B cell (primary cell): ENCODE measurements around the gene CFAP74. TPM values are rescaled to one million over a fixed set of nuclear protein-coding genes. Genes with fewer than 3 reads are reported as not detected.

Experiments
- ATAC-seq: fragments of 200-7000 bp; cut with Tn5 transposase; one replicate; pipeline ENCODE4 v1.10.0; 2021; ENCODE audit warnings: low read depth, mild to moderate bottlenecking, moderate number of reproducible peaks, moderate library complexity
- CTCF ChIA-PET: fragments of 350-600 bp; sonication (Branson Sonifier 250); formaldehyde crosslinking; loops from one replicate; lab custom pipeline; 2021; ENCODE audit warnings: antibody characterized with exemption, inconsistent platforms; lab: Charles Lee
- POLR2A ChIA-PET: fragments of 350-600 bp; sonication (Branson Sonifier 250); formaldehyde crosslinking; loops from one replicate; lab custom pipeline; 2021; ENCODE audit warnings: antibody characterized with exemption; lab: Charles Lee
- DNase-seq: peaks from one replicate; pipeline ENCODE4 v3.0.0; 2013
- H2AFZ ChIP-seq: 2 replicates; pipeline ENCODE4 v1.6.1; 2012; ENCODE audit warnings: mild to moderate bottlenecking, low read depth, low read length; ENCODE audit not compliant: insufficient read depth, poor library complexity, severe bottlenecking
- H3K27ac ChIP-seq, 2 donors: 1 replicate in 1 of 2; 2 replicates in 1 of 2; pipeline ENCODE4 v1.5.1; 2012 to 2013; ENCODE audit warnings: low read length in 2 of 2, mild to moderate bottlenecking in 2 of 2, moderate library complexity in 1 of 2
- H3K27me3 ChIP-seq, 4 experiments: fragments of 200-600 bp in 1 of 4; sonication (generic) in 1 of 4; replicated peaks in 1 of 4; 1 replicate in 2 of 4; 2 replicates in 2 of 4; pipeline versions ENCODE4 v1.6.1 to v1.7.0; 2013 to 2016; ENCODE audit warnings: low read length in 3 of 4, mild to moderate bottlenecking in 2 of 4, mixed read lengths in 1 of 4, moderate library complexity in 1 of 4; ENCODE audit not compliant: insufficient read depth in 4 of 4, control insufficient read depth in 3 of 4; ENCODE audit errors: control extremely low read depth in 1 of 4
- H3K36me3 ChIP-seq, 2 experiments: replicated peaks in 1 of 2; 1 replicate in 1 of 2; 2 replicates in 1 of 2; pipeline versions ENCODE4 v1.6.1 to v1.7.1; 2013; ENCODE audit warnings: low read length in 1 of 2; ENCODE audit not compliant: insufficient read depth in 2 of 2, control insufficient read depth in 1 of 2; ENCODE audit errors: control extremely low read depth in 1 of 2, extremely low read depth in 1 of 2
- H3K4me1 ChIP-seq, 2 donors: fragments of 200-600 bp in 1 of 2; sonication (generic) in 1 of 2; 1 replicate in 1 of 2; 2 replicates in 1 of 2; pipeline versions ENCODE4 v1.5.1 to v1.6.1; 2013 to 2017; ENCODE audit warnings: low read length in 2 of 2; ENCODE audit not compliant: control insufficient read depth in 2 of 2, insufficient read depth in 2 of 2
- H3K4me2 ChIP-seq: replicated peaks from 2 replicates; pipeline ENCODE3; 2012; ENCODE audit warnings: mild to moderate bottlenecking, low read depth, low read length; ENCODE audit not compliant: poor library complexity, severe bottlenecking
- H3K4me3 ChIP-seq, 5 experiments: fragments of 200-600 bp in 1 of 5; sonication (generic) in 1 of 5; 1 replicate in 3 of 5; 2 replicates in 2 of 5; pipeline versions ENCODE4 v1.5.1 to v1.7.0; 2011 to 2016; ENCODE audit warnings: low read length in 4 of 5, mild to moderate bottlenecking in 4 of 5, low read depth in 2 of 5, control low read depth in 1 of 5, moderate library complexity in 1 of 5; ENCODE audit not compliant: insufficient read depth in 1 of 5; ENCODE audit errors: control extremely low read depth in 1 of 5, extremely low read depth in 1 of 5
- H3K79me2 ChIP-seq: fragments of 200-600 bp; sonication (generic); one replicate; pipeline ENCODE4 v1.6.0; 2016; ENCODE audit warnings: low read length; ENCODE audit not compliant: control insufficient read depth, insufficient read depth
- H3K9ac ChIP-seq: fragments of 200-600 bp; sonication (generic); 2 replicates; pipeline ENCODE4 v1.6.1; 2017; ENCODE audit warnings: mild to moderate bottlenecking, low read length, moderate library complexity
- H3K9me3 ChIP-seq, 3 donors: one replicate each; pipeline versions ENCODE4 v1.6.1 to v1.7.1; 2013; ENCODE audit warnings: low read length in 2 of 3; ENCODE audit not compliant: control insufficient read depth in 2 of 3, insufficient read depth in 1 of 3; ENCODE audit errors: control extremely low read depth in 1 of 3
- H4K20me1 ChIP-seq: 2 replicates; pipeline ENCODE4 v1.6.0; 2012; ENCODE audit warnings: mild to moderate bottlenecking, low read length; ENCODE audit not compliant: insufficient read depth, control insufficient read depth, poor library complexity, severe bottlenecking
- H3K27ac Mint-ChIP-seq: one replicate; pipeline ENCODE4 v1.8.0; 2021; ENCODE audit warnings: mixed read lengths
- H3K27me3 Mint-ChIP-seq: one replicate; pipeline ENCODE4 v1.8.0; 2021; ENCODE audit warnings: mixed read lengths
- H3K4me1 Mint-ChIP-seq: one replicate; pipeline ENCODE4 v1.8.0; 2021; ENCODE audit warnings: mixed read lengths
- H3K4me3 Mint-ChIP-seq: one replicate; pipeline ENCODE4 v1.8.0; 2021; ENCODE audit warnings: mixed read lengths
- H3K9me3 Mint-ChIP-seq: one replicate; pipeline ENCODE4 v1.8.0; 2022; ENCODE audit warnings: mixed read lengths; ENCODE audit not compliant: insufficient read depth
- CTCF ChIP-seq: fragments of 200-600 bp; IDR thresholded peaks from one replicate; pipeline ENCODE4 v1.8.0; 2022; ENCODE audit warnings: antibody characterized with exemption, mild to moderate bottlenecking
- EZH2 ChIP-seq: IDR thresholded peaks from 2 replicates; pipeline ENCODE4 v1.6.1; 2012; ENCODE audit warnings: borderline replicate concordance, low read depth, mild to moderate bottlenecking, moderate library complexity, low read length; ENCODE audit not compliant: insufficient read depth, poor library complexity, severe bottlenecking
- WGBS: methylation state at CpG from one replicate; pipeline ENCODE4 v1.1.5; 2013; ENCODE audit warnings: missing lambda C conversion rate; ENCODE audit not compliant: insufficient coverage; 5-methylcytosine and 5-hydroxymethylcytosine counted together
- intact Hi-C: fragments of 100-400 bp; cut with micrococcal nuclease; formaldehyde crosslinking; loops from one replicate; pipeline ENCODE4 v1.10.0; 2022
- polyA plus RNA-seq: library from polyadenylated mRNA; depleted of rRNA; stranded (reverse); fragments of >200 nt; gene quantifications from 2 replicates; pipeline ENCODE4 v1.2.3, GENCODE V29; 2012
- total RNA-seq, 2 donors: library from RNA; stranded (reverse); fragments of 120-200 nt in 1 of 2; gene quantifications; 1 replicate in 1 of 2; 2 replicates in 1 of 2; pipeline versions ENCODE4 v1.2.3 to v1.2.4, GENCODE V29; 2013 to 2022

Gene CFAP74
- total and polyA plus RNA-seq, 2 donors (not counting 1 experiment from before 2014, with no cell fraction given): not detected

- Mint-ChIP-seq H3K27ac (no peak overlapping the region), H3K9me3 (no peaks in the 10 kb centered on the region), H3K27me3 (peaks cover 49% of the 10 kb centered on the region), H3K4me1 (peaks cover 3% of the 10 kb centered on the region), H3K4me3 (no peak overlapping the region)
- no peaks in the 10 kb centered on the region for H4K20me1 ChIP-seq
- no peak for TF ChIP-seq CTCF
- no peak for TF ChIP-seq EZH2
- ChIA-PET CTCF (no interaction called here), POLR2A (interaction anchor here (0.6 kb wide), 1 partner anchor 21 kb away, joined by 4 read pairs; no protein-coding TSS in a partner anchor)
- no peaks in the 10 kb centered on the region for H3K9me3 ChIP-seq
- no peaks in the 10 kb centered on the region for H3K79me2 ChIP-seq
- H3K27me3 ChIP-seq: peaks cover 0 to 31% (median 5%) of the 10 kb centered on the region in 4 experiments
- ATAC-seq: no peak
- no peak overlapping the region for H3K9ac ChIP-seq
- no peak overlapping the region for H3K27ac ChIP-seq
- H2AFZ ChIP-seq: no peak overlapping the region
- H3K4me2 ChIP-seq: no peak overlapping the region
- H3K4me3 ChIP-seq: no peak overlapping the region
- H3K36me3 ChIP-seq: no peaks in the 10 kb centered on the region
- WGBS: 88% methylated on average over 14 of the region's 15 CpGs
- intact Hi-C loops: no loop called here
- DNase-seq: no peak
- peaks cover 3 to 6% of the 10 kb centered on the region in 2 donors for H3K4me1 ChIP-seq
Measured at GRCh38 chr1:2014181-2014580, 10.6 kb upstream of the CFAP74 start.

GRCh38 chr1:2009101-2010053, 5.8 kb upstream of the CFAP74 start:
- intact Hi-C loops: no loop called here
- peaks cover 0 to 10% (median 0%) of the 10 kb centered on the region in 4 experiments for H3K27me3 ChIP-seq
- Mint-ChIP-seq H3K4me3 (no peak overlapping the region), H3K9me3 (no peaks in the 10 kb centered on the region), H3K27me3 (peaks cover 28% of the 10 kb centered on the region), H3K27ac (no peak overlapping the region), H3K4me1 (no peaks in the 10 kb centered on the region)
- H3K27ac ChIP-seq: no peak overlapping the region
- DNase-seq (no peak), ATAC-seq (no peak)
- 93% methylated on average over 23 of the region's 27 CpGs for WGBS
- H3K4me3 ChIP-seq: no peak overlapping the region
- H3K4me2 ChIP-seq: no peak overlapping the region
- H3K36me3 ChIP-seq: no peaks in the 10 kb centered on the region
- TF ChIP-seq CTCF (no peak), EZH2 (no peak)
- no peaks in the 10 kb centered on the region for H4K20me1 ChIP-seq
- H3K9me3 ChIP-seq: no peaks in the 10 kb centered on the region
- H3K4me1 ChIP-seq: no peaks in the 10 kb centered on the region
- no peak overlapping the region for H3K9ac ChIP-seq
- CTCF ChIA-PET: no interaction called here
- no peak overlapping the region for H2AFZ ChIP-seq
- POLR2A ChIA-PET: no interaction called here
- no peaks in the 10 kb centered on the region for H3K79me2 ChIP-seq
